ENCODE results near the gene MARF1. TPM values are rescaled to one million over a fixed set of nuclear protein-coding genes. Genes with fewer than 3 reads are reported as not detected.

Gene MARF1
- total RNA-seq, 1 donor from 2014 or later: 186 TPM

DNA sequence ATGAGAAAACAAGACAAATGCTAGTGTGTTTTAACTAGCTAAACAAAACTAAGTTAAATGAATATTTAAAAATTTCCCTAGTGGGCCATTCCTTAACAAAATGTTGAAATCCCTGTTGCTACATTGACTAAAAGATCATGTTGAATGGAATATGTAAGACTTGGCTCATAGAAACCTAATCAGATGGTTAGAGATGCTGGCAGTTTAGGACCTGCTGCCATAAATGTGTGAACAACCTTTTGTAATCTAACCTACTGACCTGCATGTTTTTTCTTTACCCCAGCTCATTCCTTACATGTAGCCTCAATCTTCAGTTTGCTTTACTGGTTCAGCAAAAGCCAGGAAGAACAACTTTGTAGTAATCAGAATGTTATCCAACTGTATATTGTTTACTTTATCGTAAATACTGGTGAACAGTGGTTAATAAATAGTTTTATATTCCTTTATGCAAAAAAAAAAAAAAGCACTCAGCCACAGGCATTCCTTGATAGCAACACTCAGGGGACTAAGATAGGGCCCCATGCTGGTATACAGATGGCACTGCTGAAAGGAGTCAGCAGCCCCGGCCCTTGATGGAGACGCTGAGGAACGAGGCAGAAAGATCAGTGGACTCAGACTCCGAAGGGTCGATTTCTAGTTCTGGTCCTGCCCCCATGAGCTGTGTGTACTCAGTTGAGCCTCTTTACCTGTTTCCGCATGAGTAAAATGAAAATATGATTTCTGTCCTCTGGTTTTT is 78.2 kb downstream of the MARF1 start:
- Mint-ChIP-seq H3K4me1 (peaks cover 2% of the 10 kb centered on the region), H3K4me3 (no peak overlapping the region), H3K27ac (no peak overlapping the region), H3K36me3 (ENCODE audit: low read depth) (no peaks in the 10 kb centered on the region), H3K9me3 (no peaks in the 10 kb centered on the region), H3K27me3 (no peaks in the 10 kb centered on the region)
- intact Hi-C loops (cut with micrococcal nuclease): no loop called here
- ATAC-seq (ENCODE audit: low read depth): no peak
- no peak for DNase-seq
- POLR2A ChIA-PET: interaction anchor here (0.7 kb wide), 1 partner anchor 693 kb away, joined by 3 read pairs; no protein-coding TSS in a partner anchor
- no peak for TF ChIP-seq CTCF (IDR thresholded peaks at IDR 0.05)
- CTCF ChIA-PET: no interaction called here

DNA sequence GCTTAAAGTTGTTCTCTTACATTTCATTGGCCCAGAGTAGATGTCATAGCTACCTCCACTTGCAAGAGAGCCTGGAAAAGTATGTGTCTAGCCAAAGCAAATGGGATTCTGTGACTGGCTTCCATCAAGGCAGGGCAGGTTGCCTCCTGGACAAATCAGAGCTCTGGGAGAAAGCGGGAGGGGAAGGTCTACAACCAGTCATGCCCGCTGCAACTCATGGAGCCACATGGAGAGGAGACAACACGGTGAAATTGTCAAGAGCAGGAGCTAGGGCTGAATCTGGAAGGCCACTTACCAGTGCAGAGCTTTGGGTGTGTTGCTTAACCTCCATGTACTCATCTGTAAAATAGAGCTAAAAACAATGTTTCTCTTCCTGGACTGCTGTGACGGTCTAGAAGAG is 83.8 kb downstream of the MARF1 start:
- ChIA-PET POLR2A (interaction anchor here (0.7 kb wide), 1 partner anchor 115 kb away, joined by 7 read pairs; no protein-coding TSS in a partner anchor), CTCF (interaction anchor here (0.8 kb wide), 1 partner anchor 133 kb away, joined by 3 read pairs; no protein-coding TSS in a partner anchor)
- Mint-ChIP-seq H3K36me3 (ENCODE audit: low read depth) (no peaks in the 10 kb centered on the region), H3K27me3 (no peaks in the 10 kb centered on the region), H3K9me3 (no peaks in the 10 kb centered on the region), H3K4me3 (no peak overlapping the region), H3K27ac (no peak overlapping the region), H3K4me1 (peaks cover 2% of the 10 kb centered on the region)
- no peak for DNase-seq
- TF ChIP-seq CTCF (IDR thresholded peaks at IDR 0.05): no peak
- intact Hi-C loops (cut with micrococcal nuclease): loop anchor here (10.0 kb wide), 1 partner anchor 56 kb away; no protein-coding TSS in a partner anchor
- no peak for ATAC-seq (ENCODE audit: low read depth)

- DNase-seq: no peak
- no peak overlapping the region for H3K4me3 Mint-ChIP-seq
- TF ChIP-seq CTCF (IDR thresholded peaks at IDR 0.05): no peak
- H3K9me3 Mint-ChIP-seq: no peaks in the 10 kb centered on the region
- no peak for ATAC-seq (ENCODE audit: low read depth)
- H3K27ac Mint-ChIP-seq: no peak overlapping the region
- H3K4me1 Mint-ChIP-seq: no peaks in the 10 kb centered on the region
- H3K36me3 Mint-ChIP-seq (ENCODE audit: low read depth): no peaks in the 10 kb centered on the region
- intact Hi-C loops (cut with micrococcal nuclease): loop anchor here (10.0 kb wide), 1 partner anchor 58 kb away; no protein-coding TSS in a partner anchor
- ChIA-PET CTCF (no interaction called here), POLR2A (no interaction called here)
- H3K27me3 Mint-ChIP-seq: no peaks in the 10 kb centered on the region
Measured at GRCh38 chr16:15557258-15557657, 85.7 kb downstream of the MARF1 start.

GRCh38 chr16:15556130-15556529 is 86.8 kb downstream of the MARF1 start:
- POLR2A ChIA-PET: no interaction called here
- no peak for ATAC-seq (ENCODE audit: low read depth)
- TF ChIP-seq CTCF (IDR thresholded peaks at IDR 0.05): no peak

DNA sequence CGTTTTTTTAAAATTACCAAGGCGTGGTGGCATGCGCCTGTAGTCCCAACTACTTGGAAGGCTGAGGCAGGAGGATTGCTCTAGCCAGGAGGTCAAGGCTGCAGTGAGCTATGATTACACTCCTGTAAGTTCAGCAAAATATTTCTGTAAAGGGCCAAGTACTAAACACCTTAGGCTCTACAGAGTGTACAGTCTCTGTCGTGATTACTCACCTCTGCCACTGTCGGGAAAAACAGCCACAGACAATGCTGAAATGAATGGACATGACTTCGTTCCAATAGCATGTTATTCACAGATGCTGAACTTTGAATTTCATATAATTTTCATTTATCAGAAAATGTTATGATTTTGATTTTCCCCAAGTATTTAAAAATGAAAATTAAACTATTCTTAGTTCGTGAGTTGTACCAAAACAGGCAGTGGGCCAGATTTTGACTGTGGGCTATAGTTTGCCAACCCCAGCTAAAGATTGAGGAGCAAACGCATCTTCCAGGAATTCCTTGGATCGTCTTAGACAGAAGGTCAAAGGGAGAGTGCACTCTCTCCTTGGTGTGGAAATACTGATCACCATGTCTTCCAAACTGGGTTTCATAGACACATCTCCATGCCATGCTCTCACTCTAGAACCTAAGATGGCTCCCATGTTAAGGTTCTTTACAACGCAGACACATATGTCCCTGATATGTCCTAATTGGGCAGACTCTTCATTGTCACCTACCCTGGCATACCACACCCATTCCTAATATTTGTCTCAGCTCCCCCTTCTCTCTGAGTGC is 89.5 kb downstream of the MARF1 start:
- DNase-seq: no peak
- no peak overlapping the region for H3K4me3 Mint-ChIP-seq
- H3K27ac Mint-ChIP-seq: no peak overlapping the region
- H3K9me3 Mint-ChIP-seq: no peaks in the 10 kb centered on the region
- ChIA-PET POLR2A (no interaction called here), CTCF (no interaction called here)
- no peaks in the 10 kb centered on the region for H3K27me3 Mint-ChIP-seq
- no peak for TF ChIP-seq CTCF (IDR thresholded peaks at IDR 0.05)
- intact Hi-C loops (cut with micrococcal nuclease): loop anchor here (10.0 kb wide), 1 partner anchor 61 kb away; no protein-coding TSS in a partner anchor
- no peak for ATAC-seq (ENCODE audit: low read depth)
- H3K4me1 Mint-ChIP-seq: no peaks in the 10 kb centered on the region
- no peaks in the 10 kb centered on the region for H3K36me3 Mint-ChIP-seq (ENCODE audit: low read depth)

More at GRCh38 chr16:15556130-15556529, 86.8 kb downstream of the MARF1 start:
- CTCF ChIA-PET: no interaction called here
- Mint-ChIP-seq H3K9me3 (no peaks in the 10 kb centered on the region), H3K27me3 (no peaks in the 10 kb centered on the region), H3K27ac (no peak overlapping the region), H3K36me3 (ENCODE audit: low read depth) (no peaks in the 10 kb centered on the region), H3K4me1 (no peaks in the 10 kb centered on the region), H3K4me3 (no peak overlapping the region)
- intact Hi-C loops (cut with micrococcal nuclease): loop anchor here (10.0 kb wide), 1 partner anchor 59 kb away; no protein-coding TSS in a partner anchor
- DNase-seq: no peak

All from activated B cell treated with CpG ODN at 0.5 μM for 24 hours (primary cell).